K562 (cell line): ENCODE data around the gene MAN1B1. TPM values are rescaled to one million over a fixed set of nuclear protein-coding genes. Genes with fewer than 3 reads are reported as not detected.

ENCODE experiments used
- ARID4B ChIP-seq: sonication (generic); formaldehyde crosslinking; IDR thresholded peaks from 2 replicates; pipeline ENCODE4 v1.8.0; 2022; ENCODE audit warnings: mild to moderate bottlenecking, missing genetic modification reagents
- ATF2 ChIP-seq: sonication (generic); formaldehyde crosslinking; IDR thresholded peaks from 2 replicates; pipeline ENCODE4 v1.8.1; 2022; ENCODE audit warnings: missing genetic modification reagents
- CBX1 ChIP-seq: sonication (generic); IDR thresholded peaks from 2 replicates; pipeline ENCODE4 v1.6.1; 2016; ENCODE audit warnings: antibody characterized with exemption, low read depth, mild to moderate bottlenecking
- HDAC1 ChIP-seq, 2 experiments: fragments of 450-650 bp; IDR thresholded peaks; 2 replicates each; pipeline ENCODE4 v1.6.1; 2016 to 2017; ENCODE audit warnings: inconsistent platforms in 1 of 2, mild to moderate bottlenecking in 1 of 2, moderate library complexity in 1 of 2
- PHB2 ChIP-seq: fragments of 450-650 bp; IDR thresholded peaks from 2 replicates; pipeline ENCODE4 v1.6.1; 2017; ENCODE audit warnings: low read depth
- RB1 ChIP-seq: fragments of 450-650 bp; IDR thresholded peaks from 2 replicates; pipeline ENCODE4 v1.6.1; 2017; ENCODE audit warnings: low read depth, mild to moderate bottlenecking
- ZBTB34 ChIP-seq: fragments of 250-450 bp; sonication (Bioruptor Pico); IDR thresholded peaks from 2 replicates; pipeline ENCODE4 v1.8.0; 2021; ENCODE audit warnings: mild to moderate bottlenecking, moderate library complexity
- ZC3H4 ChIP-seq: sonication (generic); formaldehyde crosslinking; IDR thresholded peaks from 2 replicates; pipeline ENCODE4 v1.9.0; 2021; ENCODE audit warnings: missing genetic modification reagents, borderline replicate concordance
- ZNF146 ChIP-seq: IDR thresholded peaks from one replicate; pipeline ENCODE4 v1.6.1; 2018; ENCODE audit warnings: missing compliant biosample characterization; ENCODE audit not compliant: unreplicated experiment
- ZNF253 ChIP-seq: fragments of 250-450 bp; sonication (Bioruptor Pico); conservative IDR thresholded peaks from 2 replicates; pipeline ENCODE4 v1.6.1; 2021; ENCODE audit warnings: mild to moderate bottlenecking
- ZNF277 ChIP-seq: fragments of 250-450 bp; sonication (Bioruptor Pico); IDR thresholded peaks from 2 replicates; pipeline ENCODE4 v1.8.0; 2022; ENCODE audit warnings: inconsistent platforms, mild to moderate bottlenecking, moderate library complexity, borderline replicate concordance
- ZNF311 ChIP-seq: fragments of 250-450 bp; sonication (Bioruptor Pico); IDR thresholded peaks from 2 replicates; pipeline ENCODE4 v1.4.0; 2020; ENCODE audit warnings: mild to moderate bottlenecking, moderate library complexity
- ZNF445 ChIP-seq: fragments of 250-450 bp; sonication (Bioruptor Pico); IDR thresholded peaks from 2 replicates; pipeline ENCODE4 v1.4.0; 2020; ENCODE audit warnings: low read depth, mild to moderate bottlenecking, moderate library complexity
- ZNF589 ChIP-seq: fragments of 200-800 bp; sonication (Bioruptor generic); IDR thresholded peaks from 2 replicates; pipeline ENCODE4 v1.6.1; 2016; ENCODE audit warnings: low read depth, missing genetic modification characterization, missing compliant biosample characterization
- ZNF785 ChIP-seq: fragments of 250-450 bp; sonication (Bioruptor Pico); IDR thresholded peaks from 2 replicates; pipeline ENCODE4 v1.4.0; 2020; ENCODE audit warnings: mild to moderate bottlenecking
- polyA plus RNA-seq, 8 experiments: library from polyadenylated mRNA; depleted of rRNA in 4 of 8; stranded (reverse) in 5 of 8; unstranded in 3 of 8; fragments of >200 nt; fragmentation: Nextera tagmentation in 2 of 8; fragmentation: Illumina TruSeq in 1 of 8; extraction: Ambion mirVana in 2 of 8; extraction: Trizol in 1 of 8; gene quantifications; 2 replicates each; pipeline versions ENCODE4 v1.2.1 to v1.2.3, GENCODE V29; 2011 to 2014; ENCODE audit warnings: inconsistent platforms in 1 of 8, missing spikeins in 1 of 8
- total RNA-seq, 7 experiments: library from RNA; depleted of rRNA in 6 of 7; stranded (reverse); fragments of >200 nt in 6 of 7; fragmentation: Illumina TruSeq in 2 of 7; extraction: Trizol in 2 of 7; gene quantifications; 2 replicates each; pipeline versions ENCODE4 v1.2.1 to v1.2.3, GENCODE V29; 2011 to 2021; ENCODE audit warnings: low replicate concordance in 1 of 7
- TF ChIP-seq, protein P1 (sequence below), 2 experiments: fragments of 150-350 bp in 1 of 2; IDR thresholded peaks; 2 replicates each; pipeline ENCODE4 v1.6.1; 2012 to 2016; ENCODE audit warnings: low read depth in 2 of 2, low read length in 2 of 2, mild to moderate bottlenecking in 1 of 2, moderate library complexity in 1 of 2

MAN1B1 gene
- total and polyA plus RNA-seq, 9 of the 15 experiments (the other 6 are each of a cell fraction or from before 2014, with no cell fraction given): 0.55 to 36.6 (median 27.3) TPM

GRCh38 chr9:137074657-137075274 lies 12.0 kb upstream of the MAN1B1 start (continued):
- no peak for TF ChIP-seq ARID4B (CRISPR knock-in tag)
- no peak for TF ChIP-seq ZNF146 (CRISPR knock-in tag)
- no peak for TF ChIP-seq CBX1
- TF ChIP-seq ZNF445: peak; percentile 98
- TF ChIP-seq PHB2: no peak
- TF ChIP-seq, protein P1, sequence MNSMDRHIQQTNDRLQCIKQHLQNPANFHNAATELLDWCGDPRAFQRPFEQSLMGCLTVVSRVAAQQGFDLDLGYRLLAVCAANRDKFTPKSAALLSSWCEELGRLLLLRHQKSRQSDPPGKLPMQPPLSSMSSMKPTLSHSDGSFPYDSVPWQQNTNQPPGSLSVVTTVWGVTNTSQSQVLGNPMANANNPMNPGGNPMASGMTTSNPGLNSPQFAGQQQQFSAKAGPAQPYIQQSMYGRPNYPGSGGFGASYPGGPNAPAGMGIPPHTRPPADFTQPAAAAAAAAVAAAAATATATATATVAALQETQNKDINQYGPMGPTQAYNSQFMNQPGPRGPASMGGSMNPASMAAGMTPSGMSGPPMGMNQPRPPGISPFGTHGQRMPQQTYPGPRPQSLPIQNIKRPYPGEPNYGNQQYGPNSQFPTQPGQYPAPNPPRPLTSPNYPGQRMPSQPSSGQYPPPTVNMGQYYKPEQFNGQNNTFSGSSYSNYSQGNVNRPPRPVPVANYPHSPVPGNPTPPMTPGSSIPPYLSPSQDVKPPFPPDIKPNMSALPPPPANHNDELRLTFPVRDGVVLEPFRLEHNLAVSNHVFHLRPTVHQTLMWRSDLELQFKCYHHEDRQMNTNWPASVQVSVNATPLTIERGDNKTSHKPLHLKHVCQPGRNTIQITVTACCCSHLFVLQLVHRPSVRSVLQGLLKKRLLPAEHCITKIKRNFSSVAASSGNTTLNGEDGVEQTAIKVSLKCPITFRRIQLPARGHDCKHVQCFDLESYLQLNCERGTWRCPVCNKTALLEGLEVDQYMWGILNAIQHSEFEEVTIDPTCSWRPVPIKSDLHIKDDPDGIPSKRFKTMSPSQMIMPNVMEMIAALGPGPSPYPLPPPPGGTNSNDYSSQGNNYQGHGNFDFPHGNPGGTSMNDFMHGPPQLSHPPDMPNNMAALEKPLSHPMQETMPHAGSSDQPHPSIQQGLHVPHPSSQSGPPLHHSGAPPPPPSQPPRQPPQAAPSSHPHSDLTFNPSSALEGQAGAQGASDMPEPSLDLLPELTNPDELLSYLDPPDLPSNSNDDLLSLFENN (IDR thresholded peaks at IDR 0.05; ENCODE audit: low read depth in 2 of 2, low read length in 2 of 2): no peak
- TF ChIP-seq ATF2 (CRISPR knock-in tag): no peak
- TF ChIP-seq HDAC1 (IDR thresholded peaks at IDR 0.05): no peak
- no peak for TF ChIP-seq ZNF277 (CRISPR knock-in tag)
- peak; percentile 99 for TF ChIP-seq ZNF311 (CRISPR knock-in tag)
- no peak for TF ChIP-seq ZC3H4 (CRISPR knock-in tag)
- TF ChIP-seq ZNF785 (CRISPR knock-in tag): peak; percentile 90
- TF ChIP-seq RB1: no peak
- TF ChIP-seq ZNF253 (CRISPR knock-in tag): peak; percentile 91
- TF ChIP-seq ZNF589 (CRISPR knock-in tag): peak; percentile 100
- peak; percentile 96 for TF ChIP-seq ZBTB34 (CRISPR knock-in tag)
